Lung (tissue), 12 donors: ENCODE measurements around the gene TOGARAM2. TPM values are rescaled to one million over a fixed set of nuclear protein-coding genes. Genes with fewer than 3 reads are reported as not detected.

Experiments used
- ATAC-seq: fragments of 200-7000 bp; cut with Tn5 transposase; one replicate; pipeline ENCODE4 v1.9.1; 2020; ENCODE audit warnings: moderate number of reproducible peaks; ENCODE audit not compliant: insufficient read depth, low FRiP score
- DNase-seq, 3 donors: peaks; one replicate each; pipeline ENCODE4 v3.0.0-alpha.2; 2013 to 2017
- H3K27ac ChIP-seq, 2 donors: one replicate each; pipeline ENCODE4 v1.5.1; 2013; ENCODE audit warnings: mild to moderate bottlenecking in 2 of 2, moderate library complexity in 2 of 2, control low read depth in 1 of 2, inconsistent platforms in 1 of 2, low read depth in 1 of 2, low read length in 1 of 2
- H3K27me3 ChIP-seq, 3 donors: one replicate each; pipeline ENCODE4 v1.5.1; 2013; ENCODE audit warnings: low read length in 2 of 3; ENCODE audit not compliant: control insufficient read depth in 3 of 3, insufficient read depth in 3 of 3
- H3K36me3 ChIP-seq, 4 donors: one replicate each; pipeline ENCODE4 v1.5.1; 2013; ENCODE audit warnings: low read length in 4 of 4, mild to moderate bottlenecking in 1 of 4, moderate library complexity in 1 of 4; ENCODE audit not compliant: control insufficient read depth in 4 of 4, insufficient read depth in 4 of 4
- H3K4me1 ChIP-seq, 5 donors: one replicate each; pipeline ENCODE4 v1.5.1; 2013; ENCODE audit warnings: low read length in 5 of 5, mild to moderate bottlenecking in 2 of 5, moderate library complexity in 1 of 5; ENCODE audit not compliant: control insufficient read depth in 5 of 5, insufficient read depth in 5 of 5
- H3K4me3 ChIP-seq: one replicate; pipeline ENCODE4 v1.5.1; 2013; ENCODE audit warnings: mild to moderate bottlenecking, control low read depth, moderate library complexity
- H3K9ac ChIP-seq, 2 donors: one replicate each; pipeline ENCODE4 v1.5.1; 2013; ENCODE audit warnings: low read length in 2 of 2, control low read depth in 1 of 2; ENCODE audit not compliant: insufficient read depth in 1 of 2
- H3K9me3 ChIP-seq, 4 donors: one replicate each; pipeline ENCODE4 v1.5.1; 2013; ENCODE audit warnings: low read length in 3 of 4, mild to moderate bottlenecking in 1 of 4, moderate library complexity in 1 of 4; ENCODE audit not compliant: control insufficient read depth in 4 of 4, insufficient read depth in 3 of 4
- CTCF ChIP-seq: IDR thresholded peaks from 2 replicates; pipeline ENCODE4 v1.5.1; 2012; ENCODE audit warnings: mild to moderate bottlenecking; ENCODE audit errors: control extremely low read depth, extremely low read depth
- WGBS, 2 donors: extraction: QIAGEN DNeasy Blood & Tissue Kit; methylation state at CpG; one replicate each; pipeline ENCODE4 v1.1.7; 2013; 5-methylcytosine and 5-hydroxymethylcytosine counted together
- polyA plus RNA-seq, 2 donors: library from polyadenylated mRNA; stranded (reverse); fragments of 200-250 nt; gene quantifications; one replicate each; pipeline ENCODE4 v1.2.1, GENCODE V29; 2013
- total RNA-seq, 2 donors: library from RNA; depleted of rRNA in 1 of 2; stranded (reverse); fragments of >200 nt in 1 of 2; gene quantifications; one replicate each; pipeline ENCODE4 v1.2.1, GENCODE V29; 2014 to 2021
- donor health status: control.
- donor health status: control.
- donor health status: Bipolar disorder and iron deficiency.
- donor health status: healthy.
- donor health status: DM: yes; HTN: yes; CAD: no.

The TOGARAM2 gene
- total and polyA plus RNA-seq, 4 donors: 7.0 to 19.8 (median 8.6) TPM

- no peak overlapping the region for H3K9ac ChIP-seq
- H3K4me3 ChIP-seq: no peak overlapping the region
- H3K4me1 ChIP-seq: peaks cover 0 to 2% (median 0%) of the 10 kb centered on the region in 5 donors
- ATAC-seq: no peak
- no peaks in the 10 kb centered on the region for H3K9me3 ChIP-seq
- no peaks in the 10 kb centered on the region for H3K36me3 ChIP-seq
- no peaks in the 10 kb centered on the region for H3K27me3 ChIP-seq
- peak in 1 of 3 donors; percentile 2 for DNase-seq
- no peak for TF ChIP-seq CTCF
- no peak overlapping the region for H3K27ac ChIP-seq
- 76 to 86% methylated on average over 19 of the region's 19 CpGs for WGBS, 2 donors
Observed at GRCh38 chr2:29017716-29018435, 36.8 kb downstream of the TOGARAM2 start.

GRCh38 chr2:29021886-29022285, 40.8 kb downstream of the TOGARAM2 start:
- no peak for TF ChIP-seq CTCF
- Histone ChIP-seq H3K4me3 (no peak overlapping the region), H3K27me3 (no peaks in the 10 kb centered on the region), H3K36me3 (no peaks in the 10 kb centered on the region), H3K27ac (no peak overlapping the region), H3K9me3 (no peaks in the 10 kb centered on the region), H3K9ac (no peak overlapping the region), H3K4me1 (peaks cover 0 to 2% (median 0%) of the 10 kb centered on the region in 5 donors)
- 86 to 89% methylated on average over 11 of the region's 11 CpGs for WGBS, 2 donors
- ATAC-seq (no peak), DNase-seq (no peak)

GRCh38 chr2:29022679-29023078, 41.6 kb downstream of the TOGARAM2 start:
- Histone ChIP-seq H3K27me3 (no peaks in the 10 kb centered on the region), H3K9me3 (no peaks in the 10 kb centered on the region), H3K27ac (no peak overlapping the region), H3K4me1 (no peaks in the 10 kb centered on the region), H3K36me3 (no peaks in the 10 kb centered on the region), H3K4me3 (no peak overlapping the region), H3K9ac (no peak overlapping the region)
- peak in 1 of 3 donors; percentile 20 for DNase-seq
- TF ChIP-seq CTCF: no peak
- ATAC-seq: no peak
- 71 to 73% methylated on average over 6 of the region's 6 CpGs for WGBS, 2 donors

- Histone ChIP-seq H3K27me3 (no peaks in the 10 kb centered on the region), H3K4me1 (no peaks in the 10 kb centered on the region), H3K9me3 (no peaks in the 10 kb centered on the region), H3K36me3 (no peaks in the 10 kb centered on the region), H3K27ac (no peak overlapping the region), H3K9ac (no peak overlapping the region), H3K4me3 (no peak overlapping the region)
- ATAC-seq: no peak
- no peak for DNase-seq
- no peak for TF ChIP-seq CTCF
- 95% methylated on average over 4 of the region's 4 CpGs for WGBS, 2 donors
Observed at GRCh38 chr2:29023188-29023587, 42.1 kb downstream of the TOGARAM2 start.
